Measurements from ENCODE around the gene CD247.
A peak's percentile ranks its signal among the peaks of the same experiment; 100 is the strongest.

Gene CD247

GRCh38 chr1:167462341-167462740 is 56.0 kb downstream of the CD247 start:
- no peak for TF ChIP-seq GATA3 (IDR thresholded peaks at IDR 0.05; ENCODE audit: low read depth, low read length)
- no peak for TF ChIP-seq GATA2 (IDR thresholded peaks at IDR 0.05; ENCODE audit: low read depth, low read length)

GRCh38 chr1:167460836-167461235 is 57.5 kb downstream of the CD247 start:
- TF ChIP-seq GATA3 (IDR thresholded peaks at IDR 0.05; ENCODE audit: low read depth, low read length) (no peak), GATA2 (IDR thresholded peaks at IDR 0.05; ENCODE audit: low read depth, low read length) (no peak)

DNA sequence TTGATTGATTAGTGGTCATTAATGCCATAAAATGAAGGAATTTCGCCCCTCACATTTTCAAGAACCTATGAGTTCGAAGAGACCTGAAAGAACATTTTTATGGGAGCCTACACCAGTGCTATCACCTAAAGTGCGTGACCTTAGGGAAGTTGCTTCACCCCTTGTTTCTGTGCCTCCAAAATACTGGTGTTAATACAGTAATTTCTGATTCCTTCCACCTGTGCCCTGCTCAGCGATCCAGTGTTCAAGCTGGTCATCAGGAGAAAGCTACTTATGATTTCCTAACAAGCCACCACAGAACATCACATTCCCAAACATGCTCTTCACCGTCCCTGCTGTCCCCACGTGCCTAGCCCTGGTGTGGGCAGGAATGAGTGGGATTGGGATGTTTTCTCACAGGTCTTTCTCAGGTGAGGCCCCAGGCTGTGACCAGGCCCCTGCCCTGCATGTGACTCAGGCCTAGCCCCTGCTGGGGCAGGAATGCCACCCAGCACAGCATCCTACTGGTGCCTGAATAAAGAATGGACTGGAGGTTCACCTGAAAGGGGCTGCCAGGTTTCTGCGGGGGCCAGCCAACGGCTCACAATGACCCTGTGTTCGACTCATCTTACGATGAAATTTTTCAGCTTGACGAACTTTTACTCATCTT is 60.3 kb downstream of the CD247 start:
- TF ChIP-seq GATA2 (IDR thresholded peaks at IDR 0.05; ENCODE audit: low read depth, low read length) (no peak), GATA3 (IDR thresholded peaks at IDR 0.05; ENCODE audit: low read depth, low read length) (no peak)

DNA sequence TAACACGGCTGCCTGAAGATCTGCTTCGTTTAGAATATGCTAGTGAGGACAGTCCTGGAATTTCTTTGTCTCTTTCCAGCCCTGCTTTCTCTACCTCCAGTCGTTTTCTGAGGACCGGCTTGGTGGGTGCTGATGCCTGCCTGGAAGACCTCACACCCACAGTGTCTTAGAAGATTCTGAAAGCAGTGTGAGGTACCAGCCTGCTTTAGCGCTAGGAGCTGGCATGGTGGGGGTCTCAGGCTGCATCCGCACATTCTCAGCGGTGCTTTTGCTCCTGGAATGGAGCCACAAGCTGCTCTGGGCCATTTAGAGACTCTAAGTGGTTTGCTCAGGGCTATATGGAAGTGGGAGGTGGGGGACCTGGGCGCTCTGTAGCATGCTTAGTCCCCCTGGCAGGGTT is 61.4 kb downstream of the CD247 start:
- no peak for TF ChIP-seq GATA2 (IDR thresholded peaks at IDR 0.05; ENCODE audit: low read depth, low read length)
- no peak for TF ChIP-seq GATA3 (IDR thresholded peaks at IDR 0.05; ENCODE audit: low read depth, low read length)

GRCh38 chr1:167456524-167456923 is 61.8 kb downstream of the CD247 start:
- TF ChIP-seq GATA3 (IDR thresholded peaks at IDR 0.05; ENCODE audit: low read depth, low read length) (no peak), GATA2 (IDR thresholded peaks at IDR 0.05; ENCODE audit: low read depth, low read length) (no peak)

- TF ChIP-seq GATA2 (IDR thresholded peaks at IDR 0.05; ENCODE audit: low read depth, low read length) = no peak
- TF ChIP-seq GATA3 (IDR thresholded peaks at IDR 0.05; ENCODE audit: low read depth, low read length) = no peak
These were observed 62.4 kb downstream of the CD247 start for GRCh38 chr1:167455786-167456446.

DNA sequence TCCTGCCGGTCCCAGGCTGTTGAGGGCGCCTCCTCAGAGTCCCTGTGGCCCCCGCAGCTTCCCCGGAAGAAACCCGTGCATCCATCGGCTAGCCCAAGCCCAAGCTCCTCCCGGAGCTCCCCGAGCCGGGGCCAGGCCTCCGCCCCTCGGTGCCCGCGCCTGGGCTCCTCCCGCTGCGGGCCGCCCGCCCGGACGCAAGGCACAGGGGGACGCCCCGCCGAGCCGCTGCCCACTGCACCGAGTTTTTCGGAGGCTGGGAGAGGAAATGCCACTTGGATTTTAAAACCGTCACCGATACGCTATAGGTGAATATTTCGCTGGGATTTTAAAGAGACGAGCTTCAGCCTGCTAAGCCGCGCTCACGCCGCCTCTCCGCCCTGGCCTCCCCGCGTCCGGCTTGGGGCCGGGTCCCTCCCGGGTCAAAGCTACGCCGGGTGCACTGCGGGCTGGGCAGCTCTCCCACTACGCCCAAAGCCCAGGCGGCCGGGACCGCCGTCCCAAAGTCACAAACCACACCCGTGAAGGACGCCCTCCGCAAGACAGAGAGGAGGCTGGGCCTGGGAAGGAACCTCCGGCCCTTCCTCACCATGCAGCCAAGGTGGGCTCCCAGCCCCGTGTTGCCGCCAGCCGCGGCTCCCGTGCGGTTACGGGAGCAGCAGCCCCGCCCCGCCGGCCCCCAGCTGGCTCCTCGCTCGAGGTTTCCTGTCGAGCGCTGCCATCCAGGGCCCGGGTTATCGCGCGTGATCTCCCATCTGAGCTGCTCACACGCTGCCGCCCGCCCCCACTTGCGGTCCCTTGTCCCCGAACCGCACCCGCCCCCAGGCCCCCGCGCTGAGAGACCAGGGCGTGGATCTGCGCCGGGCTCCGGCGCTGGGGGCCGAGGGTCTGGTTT is 63.2 kb downstream of the CD247 start:
- TF ChIP-seq GATA2 (IDR thresholded peaks at IDR 0.05; ENCODE audit: low read depth, low read length) (peak; percentile 85), GATA3 (IDR thresholded peaks at IDR 0.05; ENCODE audit: low read depth, low read length) (no peak)

- no peak for TF ChIP-seq GATA3 (IDR thresholded peaks at IDR 0.05; ENCODE audit: low read depth, low read length)
- no peak for TF ChIP-seq GATA2 (IDR thresholded peaks at IDR 0.05; ENCODE audit: low read depth, low read length)
These were observed 63.9 kb downstream of the CD247 start for GRCh38 chr1:167454304-167454893.

DNA sequence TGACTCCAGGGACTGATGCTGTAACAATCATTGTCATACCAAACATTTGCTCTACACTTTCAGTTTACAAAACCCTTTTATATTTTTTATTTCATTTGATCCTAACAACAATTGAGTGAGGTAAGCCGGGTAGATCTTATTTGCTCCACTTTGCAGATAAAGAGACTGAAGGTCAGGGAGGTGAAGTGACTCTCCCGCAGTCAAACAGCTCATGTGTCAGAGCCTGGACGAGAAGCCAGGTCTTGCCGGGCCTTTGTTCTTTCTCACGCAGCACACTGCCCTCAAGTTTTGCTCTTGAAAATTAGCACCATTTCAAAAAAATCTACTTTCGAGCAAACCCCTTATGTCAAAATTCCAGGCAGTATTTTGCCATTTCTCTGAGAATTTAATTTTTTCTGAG is 65.2 kb downstream of the CD247 start:
- TF ChIP-seq GATA2 (IDR thresholded peaks at IDR 0.05; ENCODE audit: low read depth, low read length) = no peak
- no peak for TF ChIP-seq GATA3 (IDR thresholded peaks at IDR 0.05; ENCODE audit: low read depth, low read length)

DNA sequence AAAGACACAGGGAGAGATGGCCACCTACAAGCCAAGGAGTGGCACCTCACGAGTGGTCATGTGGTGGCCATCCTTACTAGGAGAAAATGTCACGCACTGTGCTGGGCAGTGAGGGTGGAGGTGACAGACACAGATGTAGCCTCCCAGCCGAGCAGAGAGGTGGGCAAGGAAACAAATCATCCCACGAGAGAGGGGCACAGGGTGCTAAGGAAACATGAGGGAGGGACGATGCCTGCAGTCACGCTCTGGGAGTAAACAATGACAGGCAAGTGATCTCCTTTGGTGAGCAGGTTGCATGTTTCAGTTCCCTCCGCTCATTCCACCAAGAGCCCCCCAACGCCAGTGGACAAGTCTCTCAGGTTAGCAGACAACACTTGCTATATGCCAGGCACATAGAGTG is 65.8 kb downstream of the CD247 start:
- TF ChIP-seq GATA3 (IDR thresholded peaks at IDR 0.05; ENCODE audit: low read depth, low read length) (no peak), GATA2 (IDR thresholded peaks at IDR 0.05; ENCODE audit: low read depth, low read length) (no peak)

GRCh38 chr1:167450843-167451242 is 67.5 kb downstream of the CD247 start:
- TF ChIP-seq GATA3 (IDR thresholded peaks at IDR 0.05; ENCODE audit: low read depth, low read length) (no peak), GATA2 (IDR thresholded peaks at IDR 0.05; ENCODE audit: low read depth, low read length) (no peak)

GRCh38 chr1:167447521-167448136 is 70.7 kb downstream of the CD247 start:
- TF ChIP-seq GATA2 (IDR thresholded peaks at IDR 0.05; ENCODE audit: low read depth, low read length) = no peak

- TF ChIP-seq GATA3 (IDR thresholded peaks at IDR 0.05; ENCODE audit: low read depth, low read length) (no peak), GATA2 (IDR thresholded peaks at IDR 0.05; ENCODE audit: low read depth, low read length) (no peak)
These were observed 71.4 kb downstream of the CD247 start for GRCh38 chr1:167446966-167447365.

GRCh38 chr1:167443757-167444156 is 74.6 kb downstream of the CD247 start:
- TF ChIP-seq GATA2 (IDR thresholded peaks at IDR 0.05; ENCODE audit: low read depth, low read length) = no peak
- TF ChIP-seq GATA3 (IDR thresholded peaks at IDR 0.05; ENCODE audit: low read depth, low read length) = no peak
